Suprapubic skin (tissue), 4 donors: ENCODE results near the gene RASSF4. TPM values are rescaled to one million over a fixed set of nuclear protein-coding genes. Genes with fewer than 3 reads are reported as not detected.

Source experiments
- DNase-seq, 2 donors: peaks; one replicate each; pipeline ENCODE4 v3.0.0-alpha.2; 2019; ENCODE audit warnings: low spot score in 2 of 2
- H3K27ac ChIP-seq: fragments of 200-600 bp; sonication (generic); one replicate; pipeline ENCODE4 v1.5.1; 2019
- H3K27me3 ChIP-seq: fragments of 200-600 bp; sonication (generic); one replicate; pipeline ENCODE4 v1.5.1; 2019
- H3K36me3 ChIP-seq: fragments of 200-600 bp; sonication (generic); one replicate; pipeline ENCODE4 v1.5.1; 2019
- H3K4me1 ChIP-seq: fragments of 200-600 bp; sonication (generic); one replicate; pipeline ENCODE4 v1.5.1; 2019
- H3K4me3 ChIP-seq: fragments of 200-600 bp; sonication (generic); one replicate; pipeline ENCODE4 v1.5.1; 2019; ENCODE audit warnings: mild to moderate bottlenecking
- H3K9me3 ChIP-seq: fragments of 200-600 bp; sonication (generic); one replicate; pipeline ENCODE4 v1.5.1; 2019
- CTCF ChIP-seq, 2 donors: fragments of 200-600 bp in 1 of 2; fragments of 450-650 bp in 1 of 2; sonication (generic) in 1 of 2; IDR thresholded peaks; one replicate each; pipeline ENCODE4 v1.5.1; 2016 to 2019; ENCODE audit warnings: antibody characterized with exemption in 2 of 2, mild to moderate bottlenecking in 1 of 2, moderate library complexity in 1 of 2
- EP300 ChIP-seq: sonication (generic); formaldehyde crosslinking; IDR thresholded peaks from one replicate; pipeline ENCODE4 v1.6.1; 2017; ENCODE audit warnings: antibody characterized with exemption
- POLR2A ChIP-seq, 2 donors: fragments of 450-650 bp; IDR thresholded peaks; one replicate each; pipeline ENCODE4 v1.6.1; 2017; ENCODE audit warnings: antibody characterized with exemption in 2 of 2, mild to moderate bottlenecking in 2 of 2, moderate library complexity in 2 of 2
- POLR2AphosphoS5 ChIP-seq, 3 donors: sonication (generic); formaldehyde crosslinking; IDR thresholded peaks; one replicate each; pipeline ENCODE4 v1.6.1; 2017; ENCODE audit warnings: antibody characterized with exemption in 3 of 3
- WGBS: methylation state at CpG from one replicate; pipeline ENCODE4 v1.1.5; 2018; 5-methylcytosine and 5-hydroxymethylcytosine counted together
- total RNA-seq, 4 donors: library from RNA; depleted of rRNA; stranded (reverse); fragments of >200 nt; gene quantifications; one replicate each; pipeline ENCODE4 v1.1.0, GENCODE V29; 2016

The RASSF4 gene
- total RNA-seq, 4 donors from 2014 or later, result 4.4 to 23.3 (median 12.9) TPM

DNA sequence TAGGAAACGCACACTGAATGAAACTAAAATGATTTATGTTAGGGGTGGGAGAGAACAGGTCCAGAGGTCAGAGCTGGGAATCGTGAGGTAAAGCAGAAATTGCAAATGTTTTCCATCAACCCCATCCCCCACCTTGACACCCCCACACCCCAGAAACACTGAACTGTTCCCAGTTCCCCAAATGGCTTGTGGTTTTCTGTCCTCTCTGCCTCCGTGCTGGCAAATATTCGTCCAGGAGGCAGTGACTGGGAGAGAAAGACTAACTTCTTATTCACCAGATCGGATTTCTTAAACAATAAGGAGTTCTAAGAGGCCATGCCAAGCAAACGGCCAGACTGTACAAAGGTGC, 730 bp upstream of the RASSF4 start:
- peaks cover 4% of the 10 kb centered on the region for H3K36me3 ChIP-seq
- H3K4me1 ChIP-seq, result peaks cover 67% of the 10 kb centered on the region
- WGBS, result 3% methylated on average over 6 of the region's 6 CpGs
- H3K9me3 ChIP-seq, result no peaks in the 10 kb centered on the region
- TF ChIP-seq POLR2AphosphoS5 (IDR thresholded peaks at IDR 0.05) (no peak), POLR2A (IDR thresholded peaks at IDR 0.05) (no peak), CTCF (IDR thresholded peaks at IDR 0.05) (no peak), EP300 (no peak)
- peak overlapping the region; percentile 85 for H3K27ac ChIP-seq
- no peaks in the 10 kb centered on the region for H3K27me3 ChIP-seq
- peak overlapping the region; percentile 75 for H3K4me3 ChIP-seq
- no peak for DNase-seq

DNA sequence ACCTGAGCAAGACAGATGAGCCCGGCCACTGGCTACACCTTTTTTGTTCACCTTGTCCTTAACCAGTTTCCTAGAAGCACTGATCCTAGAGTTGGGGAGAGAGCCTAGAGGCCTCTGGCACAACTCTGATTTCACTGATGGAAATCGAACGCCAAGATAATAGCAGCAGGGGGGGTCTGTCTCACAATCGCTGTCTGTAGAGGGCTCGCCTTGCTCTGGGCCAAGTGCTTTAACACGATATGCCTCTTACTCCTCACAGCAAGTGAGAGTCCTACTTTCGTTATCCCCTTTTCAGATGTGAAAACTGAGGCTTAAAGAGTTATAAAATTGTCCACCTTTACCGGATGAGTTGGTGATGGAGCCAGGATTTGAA, 472 bp downstream of the RASSF4 start:
- WGBS, result 51% methylated on average over 8 of the region's 8 CpGs
- TF ChIP-seq EP300, result no peak
- no peak for TF ChIP-seq POLR2AphosphoS5 (IDR thresholded peaks at IDR 0.05)
- peaks cover 4% of the 10 kb centered on the region for H3K36me3 ChIP-seq
- H3K4me3 ChIP-seq, result peak overlapping the region; percentile 75
- no peaks in the 10 kb centered on the region for H3K27me3 ChIP-seq
- no peak for DNase-seq
- H3K9me3 ChIP-seq, result no peaks in the 10 kb centered on the region
- H3K4me1 ChIP-seq, result peaks cover 79% of the 10 kb centered on the region
- peak overlapping the region; percentile 85 for H3K27ac ChIP-seq

- peak overlapping the region; percentile 20 for H3K27ac ChIP-seq
- WGBS, result 67% methylated on average over 7 of the region's 7 CpGs
- H3K4me1 ChIP-seq, result peaks cover 81% of the 10 kb centered on the region
- peak overlapping the region; percentile 75 for H3K4me3 ChIP-seq
- no peaks in the 10 kb centered on the region for H3K9me3 ChIP-seq
- H3K36me3 ChIP-seq, result peaks cover 3% of the 10 kb centered on the region
- peak in 1 of 2 donors; percentile 61 for DNase-seq
- no peak for TF ChIP-seq POLR2AphosphoS5 (IDR thresholded peaks at IDR 0.05)
- no peak for TF ChIP-seq CTCF (IDR thresholded peaks at IDR 0.05)
- TF ChIP-seq POLR2A (IDR thresholded peaks at IDR 0.05), result no peak
- TF ChIP-seq EP300, result no peak
- no peaks in the 10 kb centered on the region for H3K27me3 ChIP-seq
These were observed 1.1 kb downstream of the RASSF4 start for GRCh38 chr10:44960482-44961229.

- TF ChIP-seq POLR2A (IDR thresholded peaks at IDR 0.05) (no peak), POLR2AphosphoS5 (IDR thresholded peaks at IDR 0.05) (no peak), EP300 (no peak), CTCF (IDR thresholded peaks at IDR 0.05) (no peak)
These were observed 1.6 kb downstream of the RASSF4 start for GRCh38 chr10:44961230-44961571.

DNA sequence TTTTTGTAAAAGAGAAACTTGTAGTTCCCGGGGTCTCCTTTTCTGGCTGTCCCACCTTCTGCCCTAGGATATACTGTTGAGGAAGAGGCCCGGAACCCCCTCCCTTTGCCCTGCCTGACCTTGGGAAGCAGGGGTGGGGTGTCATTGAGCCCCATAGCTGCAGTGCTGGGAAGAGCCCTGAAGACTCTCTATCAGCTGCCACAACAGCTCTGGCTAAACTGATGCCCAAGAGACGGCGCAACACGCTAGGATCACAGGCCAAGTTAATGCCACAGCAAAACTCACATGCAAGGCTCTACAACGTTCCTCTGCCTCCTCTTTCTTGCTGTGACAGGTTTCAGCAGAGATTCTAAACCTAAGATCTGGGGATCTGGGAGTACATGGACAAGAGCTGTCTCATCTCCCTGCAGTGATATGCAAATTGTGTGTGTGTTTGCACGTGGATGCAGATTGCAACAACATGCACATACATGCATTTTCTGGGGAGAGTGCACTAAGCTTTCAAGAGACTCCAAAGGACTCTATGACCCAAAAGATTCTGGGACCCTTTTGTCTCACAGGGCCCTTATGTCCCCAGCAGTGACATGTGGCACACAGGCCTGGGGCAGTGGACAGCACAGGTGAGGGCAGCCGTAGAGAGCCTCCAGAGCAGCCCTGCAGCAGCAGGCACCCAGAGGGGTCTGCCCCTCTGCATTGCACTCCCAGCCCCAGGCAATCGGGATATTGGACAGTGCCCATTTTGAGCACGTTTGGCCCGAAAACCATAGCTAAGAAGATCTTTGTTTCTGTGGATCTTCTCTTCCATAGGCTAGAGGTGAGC, 2.5 kb downstream of the RASSF4 start:
- Histone ChIP-seq H3K27ac (no peak overlapping the region), H3K4me3 (peak overlapping the region; percentile 75), H3K36me3 (no peaks in the 10 kb centered on the region), H3K27me3 (no peaks in the 10 kb centered on the region), H3K4me1 (peaks cover 89% of the 10 kb centered on the region), H3K9me3 (no peaks in the 10 kb centered on the region)
- no peak for DNase-seq
- 62% methylated on average over 11 of the region's 11 CpGs for WGBS
- TF ChIP-seq POLR2A (IDR thresholded peaks at IDR 0.05) (no peak), EP300 (no peak), CTCF (IDR thresholded peaks at IDR 0.05) (no peak), POLR2AphosphoS5 (IDR thresholded peaks at IDR 0.05) (no peak)

More at GRCh38 chr10:44961230-44961571, 1.6 kb downstream of the RASSF4 start:
- Histone ChIP-seq H3K4me3 (peak overlapping the region; percentile 75), H3K4me1 (peaks cover 85% of the 10 kb centered on the region), H3K27ac (peak overlapping the region; percentile 20), H3K27me3 (no peaks in the 10 kb centered on the region), H3K36me3 (no peaks in the 10 kb centered on the region), H3K9me3 (no peaks in the 10 kb centered on the region)
- 75% methylated on average over 4 of the region's 4 CpGs for WGBS
- no peak for DNase-seq
